Peyer's patch (tissue), 4 donors: ENCODE results near the gene SHC2. TPM values are rescaled to one million over a fixed set of nuclear protein-coding genes. Genes with fewer than 3 reads are reported as not detected.

Source experiments
- DNase-seq, 3 donors: peaks; one replicate each; pipeline ENCODE4 v3.0.0-alpha.2; 2017 to 2019
- H3K27ac ChIP-seq, 4 donors: fragments of 200-600 bp; sonication (generic); one replicate each; pipeline ENCODE4 v1.5.1; 2016 to 2019
- H3K27me3 ChIP-seq, 2 donors: fragments of 200-600 bp; sonication (generic); one replicate each; pipeline ENCODE4 v1.5.1; 2019
- H3K36me3 ChIP-seq, 3 donors: fragments of 200-600 bp; sonication (generic); one replicate each; pipeline ENCODE4 v1.5.1; 2016 to 2019
- H3K4me1 ChIP-seq, 4 donors: fragments of 200-600 bp; sonication (generic); one replicate each; pipeline ENCODE4 v1.5.1; 2016 to 2019
- H3K4me3 ChIP-seq, 4 donors: fragments of 200-600 bp; sonication (generic); 1 replicate in 3 of 4; 2 replicates in 1 of 4; pipeline ENCODE4 v1.5.1; 2016 to 2019; ENCODE audit warnings: mild to moderate bottlenecking in 1 of 4
- H3K9me3 ChIP-seq, 4 donors: fragments of 200-600 bp; sonication (generic); one replicate each; pipeline ENCODE4 v1.5.1; 2016 to 2019; ENCODE audit warnings: mild to moderate bottlenecking in 1 of 4
- POLR2A ChIP-seq, 2 donors: fragments of 450-650 bp; IDR thresholded peaks; one replicate each; pipeline ENCODE4 v1.5.1; 2017; ENCODE audit warnings: antibody characterized with exemption in 2 of 2, mild to moderate bottlenecking in 2 of 2, moderate library complexity in 2 of 2
- total RNA-seq, 4 donors: library from RNA; depleted of rRNA; stranded (reverse); fragments of >200 nt; gene quantifications; one replicate each; pipeline ENCODE4 v1.1.0, GENCODE V29; 2016
- TF ChIP-seq, protein P1 (sequence below), 6 experiments: fragments of 450-650 bp in 4 of 6; fragments of 200-600 bp in 2 of 6; sonication (generic) in 1 of 6; IDR thresholded peaks; one replicate each; pipeline ENCODE4 v1.5.1; 2017 to 2019; ENCODE audit warnings: antibody characterized with exemption in 6 of 6, mild to moderate bottlenecking in 3 of 6, moderate library complexity in 1 of 6

Gene SHC2, protein sequence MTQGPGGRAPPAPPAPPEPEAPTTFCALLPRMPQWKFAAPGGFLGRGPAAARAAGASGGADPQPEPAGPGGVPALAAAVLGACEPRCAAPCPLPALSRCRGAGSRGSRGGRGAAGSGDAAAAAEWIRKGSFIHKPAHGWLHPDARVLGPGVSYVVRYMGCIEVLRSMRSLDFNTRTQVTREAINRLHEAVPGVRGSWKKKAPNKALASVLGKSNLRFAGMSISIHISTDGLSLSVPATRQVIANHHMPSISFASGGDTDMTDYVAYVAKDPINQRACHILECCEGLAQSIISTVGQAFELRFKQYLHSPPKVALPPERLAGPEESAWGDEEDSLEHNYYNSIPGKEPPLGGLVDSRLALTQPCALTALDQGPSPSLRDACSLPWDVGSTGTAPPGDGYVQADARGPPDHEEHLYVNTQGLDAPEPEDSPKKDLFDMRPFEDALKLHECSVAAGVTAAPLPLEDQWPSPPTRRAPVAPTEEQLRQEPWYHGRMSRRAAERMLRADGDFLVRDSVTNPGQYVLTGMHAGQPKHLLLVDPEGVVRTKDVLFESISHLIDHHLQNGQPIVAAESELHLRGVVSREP
- total RNA-seq: 10 to 100 TPM in 3 of 4 donors, 1 to 10 TPM in 1; 9.5 to 33.0 (median 18.3) TPM

DNA sequence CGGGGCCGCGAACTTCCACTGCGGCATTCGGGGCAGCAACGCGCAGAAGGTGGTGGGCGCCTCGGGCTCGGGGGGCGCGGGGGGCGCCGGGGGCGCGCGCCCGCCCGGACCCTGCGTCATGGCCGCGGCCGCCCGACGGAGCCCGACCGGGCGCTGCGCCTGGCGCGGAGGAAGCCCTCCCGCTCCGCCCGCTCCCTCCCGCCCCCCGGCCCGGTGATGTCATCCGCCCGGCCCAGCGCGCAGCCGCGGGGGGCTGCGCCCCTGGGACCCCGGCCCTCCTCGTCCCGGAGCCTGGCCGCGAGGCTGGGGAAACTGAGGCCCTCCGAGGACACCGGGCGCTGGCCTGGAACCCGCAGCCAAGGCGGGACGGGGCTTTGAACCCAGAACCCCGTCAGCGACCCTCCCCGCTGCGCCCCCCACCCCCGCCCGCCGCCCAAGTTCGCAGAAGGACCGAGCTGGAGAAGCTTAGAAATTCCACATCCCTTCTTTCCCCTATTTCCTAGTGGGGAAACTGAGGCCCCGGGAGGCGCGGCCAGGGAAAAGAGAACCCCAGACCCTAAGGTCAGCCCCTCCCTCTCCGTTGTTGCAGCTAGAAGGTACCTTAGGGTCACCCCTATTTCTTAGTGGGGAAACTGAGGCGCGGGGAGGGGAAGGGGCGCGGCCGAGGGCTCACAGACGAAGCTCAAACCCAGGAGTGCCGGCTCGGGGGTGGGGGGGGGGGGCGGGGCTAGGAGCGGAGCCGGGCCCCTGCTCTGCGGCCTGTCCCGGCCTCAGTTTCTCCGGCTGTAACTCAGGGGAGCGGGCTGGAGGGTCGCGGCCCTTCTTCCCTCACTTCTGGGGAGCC, at the start of gene SHC2:
Gene SHC2 (minus strand): TSS at position 157 of the 844 bp plus-strand sequence. CDS start 37 bp downstream, at position 120.
- Histone ChIP-seq H3K4me3 (peak within 1 kb of the TSS; percentile 41 to 82 (median 62)), H3K9me3 (no peaks in the 10 kb centered on the region), H3K4me1 (peaks cover 3 to 14% (median 11%) of the 10 kb centered on the region in 4 donors), H3K27ac (peak within 1 kb of the TSS; percentile 42 to 84 (median 75)), H3K36me3 (no peaks in the 10 kb centered on the region), H3K27me3 (peaks cover 0 to 6% of the 10 kb centered on the region in 2 donors)
- TF ChIP-seq, protein P1, sequence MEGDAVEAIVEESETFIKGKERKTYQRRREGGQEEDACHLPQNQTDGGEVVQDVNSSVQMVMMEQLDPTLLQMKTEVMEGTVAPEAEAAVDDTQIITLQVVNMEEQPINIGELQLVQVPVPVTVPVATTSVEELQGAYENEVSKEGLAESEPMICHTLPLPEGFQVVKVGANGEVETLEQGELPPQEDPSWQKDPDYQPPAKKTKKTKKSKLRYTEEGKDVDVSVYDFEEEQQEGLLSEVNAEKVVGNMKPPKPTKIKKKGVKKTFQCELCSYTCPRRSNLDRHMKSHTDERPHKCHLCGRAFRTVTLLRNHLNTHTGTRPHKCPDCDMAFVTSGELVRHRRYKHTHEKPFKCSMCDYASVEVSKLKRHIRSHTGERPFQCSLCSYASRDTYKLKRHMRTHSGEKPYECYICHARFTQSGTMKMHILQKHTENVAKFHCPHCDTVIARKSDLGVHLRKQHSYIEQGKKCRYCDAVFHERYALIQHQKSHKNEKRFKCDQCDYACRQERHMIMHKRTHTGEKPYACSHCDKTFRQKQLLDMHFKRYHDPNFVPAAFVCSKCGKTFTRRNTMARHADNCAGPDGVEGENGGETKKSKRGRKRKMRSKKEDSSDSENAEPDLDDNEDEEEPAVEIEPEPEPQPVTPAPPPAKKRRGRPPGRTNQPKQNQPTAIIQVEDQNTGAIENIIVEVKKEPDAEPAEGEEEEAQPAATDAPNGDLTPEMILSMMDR (IDR thresholded peaks at IDR 0.05): no peak
- TF ChIP-seq POLR2A (IDR thresholded peaks at IDR 0.05): no peak
- no peak for DNase-seq

DNA sequence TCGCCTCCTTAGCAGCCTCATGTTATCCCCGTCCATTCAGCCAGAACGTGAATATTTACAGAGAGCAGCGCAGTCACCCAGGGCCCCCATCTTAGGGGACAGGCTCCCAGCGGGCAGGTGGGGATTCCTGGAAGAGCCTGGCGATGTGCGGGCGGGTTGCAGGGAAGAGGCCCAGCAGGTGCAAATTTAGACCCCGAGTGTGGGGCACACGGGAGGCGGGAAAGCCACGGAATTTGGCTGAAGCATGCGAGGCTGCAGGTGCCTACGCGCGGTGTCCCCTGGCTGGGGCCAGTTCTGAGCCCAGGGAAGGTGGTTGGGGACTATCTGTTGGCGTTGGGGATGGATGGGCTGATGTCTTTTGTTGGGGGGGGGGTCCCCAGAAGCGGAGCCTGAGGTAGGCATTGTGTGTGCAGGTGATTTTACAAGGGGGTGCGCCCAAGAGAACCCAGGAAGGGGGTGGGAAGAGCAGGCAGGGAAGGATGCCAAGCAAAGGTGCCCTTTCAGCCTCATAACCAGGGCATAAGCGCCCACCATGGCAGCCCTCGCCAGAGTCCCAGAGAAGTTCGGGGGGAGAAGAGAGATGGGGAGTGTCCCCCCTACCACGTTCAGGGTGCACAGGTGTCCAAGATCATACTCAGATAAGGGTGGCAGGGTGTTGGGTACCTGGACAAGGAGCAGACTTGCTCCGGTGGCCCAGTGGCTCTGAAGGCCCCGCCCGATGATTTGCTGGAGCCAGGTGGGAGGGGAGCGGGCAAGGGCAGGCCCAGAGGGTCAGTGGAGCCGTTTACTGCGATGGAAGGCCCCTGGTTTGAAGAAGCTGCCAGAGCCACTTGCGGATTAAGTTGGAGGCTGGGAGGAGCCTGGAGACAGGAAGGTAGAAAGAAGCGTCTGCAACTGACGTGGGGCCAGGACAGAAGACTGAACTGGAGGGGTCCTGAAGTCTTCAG, 47.6 kb upstream of the SHC2 start:
- Histone ChIP-seq H3K9me3 (no peaks in the 10 kb centered on the region), H3K27ac (peak overlapping the region in 3 of 4 donors; percentile 84 to 98 (median 94)), H3K36me3 (peaks cover 0 to 6% (median 0%) of the 10 kb centered on the region in 3 donors), H3K4me3 (peak overlapping the region; percentile 84 to 100 (median 99)), H3K4me1 (peaks cover 5 to 40% (median 17%) of the 10 kb centered on the region in 4 donors), H3K27me3 (no peaks in the 10 kb centered on the region)
- TF ChIP-seq POLR2A (IDR thresholded peaks at IDR 0.05): no peak
- TF ChIP-seq, protein P1 (IDR thresholded peaks at IDR 0.05): no peak
- no peak for DNase-seq

DNA sequence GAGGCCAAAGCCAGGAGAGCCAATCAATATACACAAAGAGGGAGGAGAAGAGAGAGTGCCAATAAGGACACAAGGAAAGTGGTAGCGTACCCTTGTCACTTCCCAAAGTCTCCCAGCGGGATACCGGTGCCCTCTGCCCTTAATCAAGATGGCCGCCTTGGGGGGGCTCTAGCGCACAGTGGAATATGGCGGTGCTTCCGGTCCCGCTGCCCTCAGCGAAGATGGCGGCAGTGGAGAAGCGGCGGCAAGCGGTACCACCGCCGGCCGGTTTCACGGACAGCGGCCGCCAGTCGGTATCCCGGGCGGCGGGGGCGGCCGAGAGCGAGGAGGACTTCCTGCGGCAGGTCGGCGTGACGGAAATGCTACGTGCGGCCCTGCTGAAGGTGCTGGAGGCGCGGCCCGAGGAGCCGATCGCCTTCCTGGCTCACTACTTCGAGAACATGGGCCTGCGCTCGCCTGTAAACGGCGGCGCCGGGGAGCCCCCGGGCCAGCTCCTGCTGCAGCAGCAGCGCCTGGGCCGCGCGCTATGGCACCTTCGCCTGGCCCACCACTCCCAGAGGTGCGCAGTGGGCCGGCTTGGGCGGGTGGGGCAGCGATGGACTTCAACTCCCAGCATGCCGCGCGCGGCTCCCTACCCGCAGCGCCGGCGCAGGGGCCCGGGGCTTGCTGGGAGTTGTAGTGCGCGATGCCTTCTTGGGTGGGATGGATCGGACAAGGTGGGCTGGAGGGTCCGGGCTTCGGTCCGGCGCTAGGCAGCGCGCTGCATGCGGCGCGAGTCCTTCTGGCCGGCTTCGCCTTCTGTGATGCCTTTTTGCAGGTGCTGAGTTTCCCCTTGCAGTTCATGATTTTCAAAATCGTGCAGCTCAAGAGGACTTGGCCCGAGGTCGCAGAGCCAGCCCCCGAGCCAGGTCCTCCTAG, 46.7 kb upstream of the SHC2 start, which contains the start of gene TPGS1:
Gene TPGS1 (plus strand): TSS at position 212 of the 918 bp plus-strand sequence. CDS start 10 bp downstream, at position 222.
- Histone ChIP-seq H3K27me3 (no peaks in the 10 kb centered on the region), H3K9me3 (no peaks in the 10 kb centered on the region), H3K27ac (peak within 1 kb of the TSS; percentile 84 to 98 (median 94)), H3K4me3 (peak within 1 kb of the TSS; percentile 84 to 100 (median 99)), H3K36me3 (peaks cover 0 to 6% (median 0%) of the 10 kb centered on the region in 3 donors), H3K4me1 (peaks cover 5 to 40% (median 17%) of the 10 kb centered on the region in 4 donors)
- DNase-seq: peak; percentile 88 to 94 (median 91)
- TF ChIP-seq POLR2A (IDR thresholded peaks at IDR 0.05): peak; percentile 14 to 21
- TF ChIP-seq, protein P1 (IDR thresholded peaks at IDR 0.05): peak in 4 of 6 experiments; percentile 19 to 33 (median 24)

DNA sequence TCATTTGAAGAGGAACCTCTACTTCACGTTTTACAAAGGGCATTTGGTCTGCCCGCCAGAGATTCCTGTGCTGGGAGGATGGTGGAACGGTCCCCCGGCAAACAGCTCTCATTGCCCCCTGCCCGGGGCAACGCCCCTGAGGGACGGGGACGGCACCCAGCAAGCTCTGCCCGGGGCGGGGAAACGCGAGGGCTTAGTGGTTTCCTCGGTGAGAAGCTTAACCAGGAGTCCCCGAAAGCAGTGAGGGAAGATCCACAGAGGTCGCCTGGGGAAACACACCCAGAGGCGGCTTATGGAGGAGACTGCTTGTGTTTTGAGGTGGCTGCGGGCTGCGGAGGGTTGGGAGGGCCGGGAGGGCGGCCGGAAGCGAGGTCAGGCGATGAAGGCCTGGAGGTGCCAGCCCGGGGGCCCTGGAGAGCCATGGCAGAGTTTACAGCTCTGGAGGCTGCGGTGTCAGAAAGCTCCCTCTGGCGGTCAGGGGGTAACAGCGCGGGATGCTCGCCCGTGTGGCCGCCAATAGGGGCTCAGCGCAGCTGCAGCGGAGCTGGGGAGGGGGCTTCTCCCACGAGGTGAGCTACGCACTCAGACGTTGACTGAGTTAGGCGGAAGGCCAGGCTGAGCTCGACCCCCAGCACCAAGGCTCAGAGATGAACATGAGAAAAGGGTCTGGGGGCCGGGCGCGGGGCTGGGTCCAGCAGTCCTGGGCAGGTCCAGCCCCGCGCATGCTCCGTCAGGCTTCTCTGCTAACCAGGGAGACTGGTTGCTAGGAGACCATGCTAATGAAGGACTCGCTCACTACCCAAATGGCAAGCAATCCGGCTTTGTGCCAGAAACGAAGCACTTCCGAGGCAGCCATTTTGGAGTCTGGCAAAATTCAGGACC, 45.8 kb upstream of the SHC2 start:
- Histone ChIP-seq H3K4me1 (peaks cover 5 to 40% (median 16%) of the 10 kb centered on the region in 4 donors), H3K4me3 (peak overlapping the region; percentile 84 to 100 (median 99)), H3K9me3 (no peaks in the 10 kb centered on the region), H3K36me3 (peaks cover 0 to 6% (median 0%) of the 10 kb centered on the region in 3 donors), H3K27me3 (no peaks in the 10 kb centered on the region), H3K27ac (peak overlapping the region; percentile 84 to 98 (median 94))
- TF ChIP-seq, protein P1 (IDR thresholded peaks at IDR 0.05): peak; percentile 94 to 99 (median 98)
- TF ChIP-seq POLR2A (IDR thresholded peaks at IDR 0.05): no peak
- peak; percentile 95 to 99 (median 96) for DNase-seq
